SHP77 (cell line): Measurements from ENCODE around the gene OR10H1.
"Not testable (repeated sequence)": the region's sequence is repeated elsewhere in the genome, so short reads cannot be mapped to it uniquely, and the experiment has no call there.

ENCODE experiments used
- DNase-seq, 2 experiments: peaks; one replicate each; lab custom pipeline; 2025; lab: John Stamatoyannopoulos, UW

OR10H1 gene

GRCh38 chr19:15828611-15829305 lies 13.3 kb upstream of the OR10H1 start:
- DNase-seq = not testable (repeated sequence)

DNA sequence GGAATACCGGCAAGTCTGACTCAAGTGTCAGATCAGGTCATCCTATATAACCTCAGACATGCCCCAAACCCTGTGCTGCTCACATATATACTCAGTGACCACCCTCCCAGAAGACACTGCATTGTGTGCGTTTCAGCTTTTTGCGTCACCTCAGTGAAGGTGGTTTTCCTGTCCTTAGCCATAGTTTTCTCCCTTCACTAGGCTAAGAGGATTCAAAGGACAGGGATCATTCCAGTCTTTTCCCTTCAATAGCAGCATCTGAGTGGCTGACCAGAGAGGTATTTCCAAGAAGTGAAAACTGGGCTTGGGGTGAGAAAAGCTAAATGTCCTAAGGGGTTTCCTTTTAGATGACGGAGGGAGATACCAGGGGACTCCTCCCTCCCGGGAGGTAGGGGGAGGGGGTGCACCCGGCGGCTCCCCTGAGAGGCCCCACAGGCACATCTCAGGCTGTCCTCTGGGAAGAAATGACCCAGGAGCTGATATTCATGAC lies 12.7 kb upstream of the OR10H1 start:
- DNase-seq = no peak

- no peak for DNase-seq
These were observed 10.3 kb upstream of the OR10H1 start for GRCh38 chr19:15825753-15826152.

DNA sequence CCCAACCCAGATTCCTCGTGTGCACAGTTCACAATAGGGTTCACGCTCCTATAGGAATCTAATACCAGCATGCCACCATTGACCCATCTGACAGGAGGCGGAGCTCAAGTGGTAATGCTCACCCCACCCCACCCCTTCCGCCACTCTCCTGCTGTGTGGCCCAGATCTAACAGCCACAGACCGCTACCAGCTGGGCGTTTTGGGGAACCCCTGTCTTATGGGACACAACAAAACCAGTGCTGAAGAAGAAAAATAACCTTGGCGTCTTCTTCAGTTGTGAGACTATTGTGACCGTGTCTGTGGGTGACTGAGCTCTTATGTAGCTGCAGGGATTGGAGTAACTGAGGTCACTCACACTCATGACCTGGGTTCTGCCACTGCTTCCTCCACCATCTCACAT lies 5.2 kb upstream of the OR10H1 start:
- no peak for DNase-seq

GRCh38 chr19:15813916-15814315 lies 1.5 kb downstream of the OR10H1 start:
- DNase-seq = no peak

- DNase-seq = peak in 1 of 2 experiments; percentile 2
These were observed 3.3 kb downstream of the OR10H1 start for GRCh38 chr19:15812060-15812722.

DNA sequence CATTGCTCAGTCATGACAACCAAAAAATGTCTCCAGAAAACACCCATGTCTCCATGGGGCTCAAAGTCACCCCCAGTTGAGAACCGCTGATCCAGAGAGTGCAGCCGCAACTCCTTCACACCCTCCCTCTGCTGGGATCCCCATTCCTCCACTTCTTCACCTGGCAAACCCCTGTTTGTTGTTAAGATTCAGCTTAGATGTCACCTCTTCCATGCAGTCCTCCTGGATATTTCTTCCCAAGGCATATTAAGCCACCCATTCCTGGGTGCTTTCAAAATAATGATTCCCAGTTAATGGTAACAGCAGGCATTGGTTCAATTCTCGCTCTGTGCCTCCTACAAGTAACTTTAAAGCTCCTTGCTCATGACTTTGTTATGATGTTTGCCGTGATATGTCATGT lies 4.0 kb downstream of the OR10H1 start:
- no peak for DNase-seq

GRCh38 chr19:15810335-15810734 lies 5.1 kb downstream of the OR10H1 start:
- DNase-seq = peak; percentile 15 to 17

DNA sequence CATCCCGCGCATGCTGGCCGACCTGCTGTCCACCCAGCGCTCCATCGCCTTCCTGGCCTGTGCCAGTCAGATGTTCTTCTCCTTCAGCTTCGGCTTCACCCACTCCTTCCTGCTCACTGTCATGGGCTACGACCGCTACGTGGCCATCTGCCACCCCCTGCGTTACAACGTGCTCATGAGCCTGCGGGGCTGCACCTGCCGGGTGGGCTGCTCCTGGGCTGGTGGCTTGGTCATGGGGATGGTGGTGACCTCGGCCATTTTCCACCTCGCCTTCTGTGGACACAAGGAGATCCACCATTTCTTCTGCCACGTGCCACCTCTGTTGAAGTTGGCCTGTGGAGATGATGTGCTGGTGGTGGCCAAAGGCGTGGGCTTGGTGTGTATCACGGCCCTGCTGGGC lies 21.2 kb downstream of the OR10H1 start:
- not testable (repeated sequence) for DNase-seq

DNA sequence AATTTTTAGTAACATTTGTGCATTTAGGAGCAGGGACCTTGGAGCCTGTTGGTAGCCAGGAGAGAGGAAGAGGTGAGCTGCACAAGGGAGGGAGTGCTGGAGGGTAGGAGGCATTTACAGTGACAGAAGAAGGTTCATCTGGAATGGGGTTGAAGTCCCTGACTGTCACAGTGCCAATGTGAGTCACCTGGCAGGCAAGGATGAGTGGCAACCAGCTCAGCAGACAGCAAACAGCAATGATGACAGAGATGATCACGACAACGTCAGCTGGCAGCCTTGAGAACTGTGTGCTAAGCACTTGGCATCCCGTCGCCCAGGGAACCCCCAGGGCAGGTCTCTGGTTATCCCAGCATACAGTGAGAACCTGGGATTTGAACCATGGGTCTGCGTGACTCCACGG lies 25.4 kb downstream of the OR10H1 start:
- DNase-seq = peak; percentile 21 to 50

DNA sequence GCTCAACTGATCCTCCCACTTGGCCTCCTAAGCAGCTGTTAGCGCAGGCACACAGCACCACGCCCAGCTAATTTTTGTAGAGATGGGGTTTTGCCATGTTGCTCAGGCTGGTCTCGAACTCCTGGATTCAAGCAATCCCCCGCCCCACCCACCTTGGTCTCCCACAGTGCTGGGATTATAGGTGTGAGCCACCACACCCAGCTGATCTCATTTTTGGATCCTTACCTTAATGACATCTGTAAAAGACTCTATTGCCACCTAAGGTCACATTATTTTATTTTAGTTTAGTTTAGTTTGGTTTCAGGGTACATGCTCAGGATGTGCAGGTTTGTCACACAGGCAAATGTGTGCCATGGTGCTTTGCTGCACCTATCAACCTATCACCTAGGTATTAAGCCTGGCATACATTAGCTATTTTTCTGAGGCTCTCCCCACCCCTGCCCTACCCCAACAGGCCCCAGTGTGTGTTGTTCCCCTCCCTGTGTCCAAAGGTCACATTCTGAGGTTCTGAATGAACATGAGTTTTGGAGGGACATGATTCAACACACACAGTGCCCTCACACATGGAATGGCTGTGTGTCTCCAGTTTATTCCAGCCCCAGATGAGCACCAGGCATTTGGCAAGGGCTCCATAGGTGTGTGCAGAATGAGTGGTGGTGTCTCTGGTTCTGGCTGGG lies 26.7 kb downstream of the OR10H1 start:
- DNase-seq = no peak

GRCh38 chr19:15787611-15788155 lies 27.8 kb downstream of the OR10H1 start, which contains the start of gene OR10H5:
Gene OR10H5 (plus strand): TSS chr19:15787661. CDS start chr19:15794049, 6,388 bp downstream.
- no peak for DNase-seq

GRCh38 chr19:15782896-15783295 lies 32.6 kb downstream of the OR10H1 start:
- not testable (repeated sequence) for DNase-seq

- DNase-seq = no peak
These were observed 33.3 kb downstream of the OR10H1 start for GRCh38 chr19:15782211-15782610.

DNA sequence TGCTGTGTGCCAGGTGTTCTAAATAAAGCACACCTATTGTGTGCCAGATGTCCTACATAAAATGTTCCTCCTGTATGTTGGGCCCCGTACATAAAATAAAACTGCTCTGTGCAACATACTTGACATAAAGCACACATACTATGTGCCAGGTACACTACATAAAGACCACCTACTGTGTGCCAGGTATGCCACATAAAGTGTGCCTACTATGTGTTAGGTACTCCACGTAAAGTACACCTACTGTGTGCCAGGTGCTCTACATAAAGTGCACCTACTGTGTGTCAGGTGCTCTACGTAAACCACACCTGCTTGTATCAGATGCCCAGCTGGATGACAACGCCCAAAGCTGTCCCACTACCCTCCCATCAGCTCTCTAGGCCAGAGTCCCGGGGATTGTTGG lies 33.8 kb downstream of the OR10H1 start:
- no peak for DNase-seq

DNA sequence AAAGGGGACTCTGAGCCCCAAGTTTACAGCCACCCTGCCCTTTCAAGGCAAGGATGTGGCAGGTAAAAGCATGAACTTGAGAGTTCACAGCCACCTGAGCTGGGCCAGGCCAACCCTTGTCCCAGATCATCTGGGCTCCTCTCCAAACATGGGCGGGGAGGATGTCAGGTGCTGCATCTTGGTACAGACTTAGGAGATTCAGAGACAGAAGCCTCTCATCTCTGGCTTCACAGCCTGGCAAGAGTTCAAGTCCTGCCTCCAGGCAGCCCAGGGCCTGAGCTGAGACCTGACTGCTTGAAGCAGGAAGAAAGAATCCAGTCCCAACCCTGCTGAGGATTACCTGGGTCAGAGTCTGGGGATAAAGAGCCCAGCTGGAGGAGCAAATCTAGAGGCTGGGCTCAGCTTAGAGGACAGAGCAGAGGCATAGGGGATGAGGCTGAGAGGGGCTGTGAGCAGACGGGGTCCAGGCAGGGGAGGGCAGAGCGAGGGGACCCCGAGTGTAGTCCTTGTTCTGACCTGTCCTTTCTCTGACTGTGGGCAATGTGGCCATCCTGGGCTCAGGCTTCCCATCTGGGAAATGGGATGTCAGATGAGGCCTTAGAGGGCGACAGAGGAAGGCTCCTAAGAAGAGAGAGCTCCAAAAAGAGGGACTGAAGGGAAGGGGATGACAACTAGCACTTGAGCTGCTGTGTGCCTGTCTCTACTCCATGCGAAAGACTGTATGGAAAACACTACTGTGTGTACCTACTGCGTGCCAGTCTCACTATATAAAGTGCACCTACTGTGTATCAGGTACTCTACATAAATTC lies 34.6 kb downstream of the OR10H1 start:
- no peak for DNase-seq

- DNase-seq = no peak
These were observed 35.5 kb downstream of the OR10H1 start for GRCh38 chr19:15779756-15780476.

DNA sequence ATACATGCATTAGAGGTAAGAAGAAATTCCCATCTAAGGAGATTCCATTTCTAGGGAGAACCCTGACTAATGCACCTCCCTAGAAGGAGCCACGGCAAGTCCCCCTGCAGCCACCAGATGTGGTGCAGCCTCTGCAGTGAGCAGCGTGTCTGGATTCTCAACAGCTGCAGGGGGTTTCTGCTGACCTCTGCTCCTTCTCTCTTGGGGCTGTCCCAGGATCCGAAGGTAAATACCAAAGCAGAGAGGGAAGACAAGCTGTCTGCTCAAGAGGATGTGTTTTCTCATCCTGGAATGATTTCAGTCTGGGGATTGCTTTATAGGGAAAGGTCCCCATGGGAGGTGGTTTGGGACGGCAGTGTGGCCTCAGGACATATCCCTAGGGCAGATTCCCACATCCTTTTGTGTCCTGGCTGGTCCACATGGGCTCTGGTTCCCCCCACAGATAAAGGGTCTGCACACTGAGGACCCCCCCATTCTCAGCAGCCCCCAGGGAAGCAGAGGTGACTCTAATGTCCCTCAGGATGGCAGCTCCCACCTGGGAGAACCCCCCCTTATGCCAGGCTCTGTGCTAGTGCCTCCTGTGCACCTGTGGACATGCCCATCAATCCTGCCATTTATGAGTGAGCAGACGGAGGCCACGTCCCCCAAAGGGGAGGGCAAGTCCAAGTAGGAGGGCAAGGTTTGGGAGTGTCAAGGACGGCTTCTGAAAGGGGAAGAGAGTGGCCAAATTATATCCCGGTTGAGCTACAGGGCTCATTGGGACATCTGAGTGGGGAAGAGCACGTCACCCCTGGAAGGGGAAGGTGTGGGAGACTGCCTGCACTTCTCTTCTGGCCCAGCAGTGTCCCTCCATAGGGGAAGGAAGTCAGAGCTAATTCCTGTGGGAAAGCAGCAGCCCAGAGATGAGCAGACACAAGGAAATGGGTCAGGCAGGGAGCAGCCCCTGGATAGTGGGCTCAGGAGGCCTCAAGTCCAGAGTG lies 38.2 kb downstream of the OR10H1 start:
- DNase-seq = no peak

DNA sequence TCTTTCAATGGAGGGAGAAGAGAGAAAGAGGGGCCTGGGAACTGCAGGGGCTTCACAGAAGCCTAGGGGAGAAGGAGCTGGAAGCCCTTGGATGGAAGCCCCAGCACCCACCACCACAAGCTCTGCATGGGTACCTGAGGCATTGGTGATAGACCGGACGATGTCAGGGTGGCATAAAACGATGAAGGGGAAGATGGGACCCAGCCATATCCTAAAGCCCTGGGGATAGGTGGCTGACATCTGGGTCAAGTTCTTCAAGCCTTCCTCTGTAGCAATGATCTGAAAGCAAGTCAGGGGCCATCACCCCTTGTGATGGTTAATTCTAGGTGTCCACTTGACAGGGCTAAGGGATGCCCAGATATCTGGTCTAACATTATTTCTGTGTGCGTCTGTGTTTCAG lies 39.2 kb downstream of the OR10H1 start:
- no peak for DNase-seq

DNA sequence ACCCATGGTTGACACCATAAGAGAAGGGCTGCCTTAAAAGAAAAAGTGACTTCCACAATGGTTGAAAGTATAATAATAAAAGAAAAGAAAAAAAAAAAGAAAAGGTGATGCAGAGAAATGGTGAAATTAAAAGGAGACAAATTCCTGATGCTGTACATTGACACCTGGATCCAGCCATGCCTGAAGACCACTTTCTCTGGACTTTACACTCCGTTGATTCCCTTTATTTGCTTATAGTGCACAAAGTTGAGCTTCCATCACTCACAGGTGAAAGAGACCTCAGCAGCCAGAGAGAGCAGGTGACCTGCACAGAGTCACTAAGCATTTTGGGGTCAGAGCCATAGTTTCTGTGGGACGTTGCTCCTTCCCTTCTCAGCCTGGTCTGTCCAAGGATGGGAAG lies 40.2 kb downstream of the OR10H1 start:
- DNase-seq = no peak
